Measurements from ENCODE around the gene SHTN1.

SHTN1 gene

GRCh38 chr10:116917481-116917880 is 87.5 kb downstream of the SHTN1 start:
- no peaks in the 10 kb centered on the region for H3K9me3 ChIP-seq (ENCODE audit: control insufficient read depth, insufficient read depth, low read length)
- H3K36me3 ChIP-seq (ENCODE audit: insufficient read depth, low read length) = peaks cover 11% of the 10 kb centered on the region
- no peaks in the 10 kb centered on the region for H3K4me1 ChIP-seq (ENCODE audit: insufficient read depth, low read length)
- H3K9ac ChIP-seq (ENCODE audit: low read depth, low read length) = no peak overlapping the region

DNA sequence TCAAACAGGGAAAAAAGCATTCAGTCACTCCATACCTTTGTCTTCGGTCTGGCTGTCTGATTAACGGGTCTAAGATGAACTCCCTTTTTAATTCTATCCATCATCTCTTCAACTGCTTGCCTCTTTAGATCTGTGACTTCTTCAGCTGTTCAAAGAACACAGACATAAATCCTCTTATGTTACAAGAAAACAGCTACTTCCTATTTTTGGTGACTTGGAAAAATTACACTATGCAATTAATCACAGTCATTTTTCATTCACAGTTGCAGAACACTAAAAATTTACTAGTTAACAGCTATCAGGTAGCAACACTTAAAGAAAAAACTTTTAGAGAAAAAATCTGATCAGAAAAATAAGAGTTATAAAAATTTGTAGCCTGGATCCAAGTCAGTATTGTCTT is 89.6 kb downstream of the SHTN1 start:
- H3K9ac ChIP-seq (ENCODE audit: low read depth, low read length) = no peak overlapping the region
- no peaks in the 10 kb centered on the region for H3K4me1 ChIP-seq (ENCODE audit: insufficient read depth, low read length)
- no peaks in the 10 kb centered on the region for H3K9me3 ChIP-seq (ENCODE audit: control insufficient read depth, insufficient read depth, low read length)
- peaks cover 11% of the 10 kb centered on the region; the same call in 1 of the 2 replicates for H3K36me3 ChIP-seq (ENCODE audit: insufficient read depth, low read length)

GRCh38 chr10:116913695-116914094 is 91.3 kb downstream of the SHTN1 start:
- Histone ChIP-seq H3K4me1 (ENCODE audit: insufficient read depth, low read length) (no peaks in the 10 kb centered on the region), H3K36me3 (ENCODE audit: insufficient read depth, low read length) (peaks cover 11% of the 10 kb centered on the region), H3K9me3 (ENCODE audit: control insufficient read depth, insufficient read depth, low read length) (no peaks in the 10 kb centered on the region), H3K9ac (ENCODE audit: low read depth, low read length) (no peak overlapping the region)

DNA sequence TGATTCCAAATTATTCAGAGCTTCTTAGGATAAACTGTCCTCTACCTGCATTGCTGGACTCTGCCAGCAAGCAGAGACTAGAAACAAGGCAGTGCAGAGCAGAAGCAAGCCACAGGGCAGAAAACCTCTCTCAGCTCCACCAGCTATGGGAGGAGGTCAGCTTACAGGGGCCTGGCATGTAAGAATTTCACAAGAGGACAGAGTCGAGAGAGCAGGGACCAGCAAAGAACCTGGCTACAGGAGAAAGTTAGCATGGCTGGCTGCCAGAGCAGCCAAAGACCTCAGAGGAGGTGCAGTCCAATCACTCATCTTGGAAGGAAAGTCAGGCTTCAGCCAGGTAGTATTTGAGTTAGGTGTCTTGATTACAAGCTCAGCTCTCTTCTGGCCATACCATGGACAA is 92.8 kb downstream of the SHTN1 start:
- Histone ChIP-seq H3K36me3 (ENCODE audit: insufficient read depth, low read length) (peaks cover 11% of the 10 kb centered on the region), H3K9me3 (ENCODE audit: control insufficient read depth, insufficient read depth, low read length) (no peaks in the 10 kb centered on the region), H3K9ac (ENCODE audit: low read depth, low read length) (no peak overlapping the region), H3K4me1 (ENCODE audit: insufficient read depth, low read length) (no peaks in the 10 kb centered on the region)

- Histone ChIP-seq H3K36me3 (ENCODE audit: insufficient read depth, low read length) (peaks cover 11% of the 10 kb centered on the region), H3K9me3 (ENCODE audit: control insufficient read depth, insufficient read depth, low read length) (no peaks in the 10 kb centered on the region), H3K4me1 (ENCODE audit: insufficient read depth, low read length) (no peaks in the 10 kb centered on the region), H3K9ac (ENCODE audit: low read depth, low read length) (no peak overlapping the region)
Measured at GRCh38 chr10:116910910-116911309, 94.1 kb downstream of the SHTN1 start.

DNA sequence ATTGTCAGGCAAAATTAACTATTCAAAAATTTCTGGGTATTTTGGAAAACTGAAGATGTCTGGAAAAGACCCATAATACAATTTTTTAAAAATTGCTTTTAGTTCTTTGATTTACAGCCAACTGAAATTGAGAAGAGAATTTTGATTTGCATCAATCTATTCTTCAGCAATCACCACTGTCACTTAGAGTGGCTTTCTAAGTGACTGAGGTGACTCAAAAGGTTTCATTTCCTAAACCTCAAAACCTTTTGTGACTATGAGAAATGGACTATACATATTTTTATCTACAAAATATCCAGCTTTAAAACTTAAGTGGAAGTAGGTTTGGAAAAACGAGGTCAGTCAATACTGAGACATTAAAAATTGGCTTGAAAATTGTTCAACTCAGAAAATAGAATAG is 95.7 kb downstream of the SHTN1 start:
- Histone ChIP-seq H3K4me1 (ENCODE audit: insufficient read depth, low read length) (no peaks in the 10 kb centered on the region), H3K36me3 (ENCODE audit: insufficient read depth, low read length) (peaks cover 7% of the 10 kb centered on the region), H3K9ac (ENCODE audit: low read depth, low read length) (no peak overlapping the region), H3K9me3 (ENCODE audit: control insufficient read depth, insufficient read depth, low read length) (no peaks in the 10 kb centered on the region)

DNA sequence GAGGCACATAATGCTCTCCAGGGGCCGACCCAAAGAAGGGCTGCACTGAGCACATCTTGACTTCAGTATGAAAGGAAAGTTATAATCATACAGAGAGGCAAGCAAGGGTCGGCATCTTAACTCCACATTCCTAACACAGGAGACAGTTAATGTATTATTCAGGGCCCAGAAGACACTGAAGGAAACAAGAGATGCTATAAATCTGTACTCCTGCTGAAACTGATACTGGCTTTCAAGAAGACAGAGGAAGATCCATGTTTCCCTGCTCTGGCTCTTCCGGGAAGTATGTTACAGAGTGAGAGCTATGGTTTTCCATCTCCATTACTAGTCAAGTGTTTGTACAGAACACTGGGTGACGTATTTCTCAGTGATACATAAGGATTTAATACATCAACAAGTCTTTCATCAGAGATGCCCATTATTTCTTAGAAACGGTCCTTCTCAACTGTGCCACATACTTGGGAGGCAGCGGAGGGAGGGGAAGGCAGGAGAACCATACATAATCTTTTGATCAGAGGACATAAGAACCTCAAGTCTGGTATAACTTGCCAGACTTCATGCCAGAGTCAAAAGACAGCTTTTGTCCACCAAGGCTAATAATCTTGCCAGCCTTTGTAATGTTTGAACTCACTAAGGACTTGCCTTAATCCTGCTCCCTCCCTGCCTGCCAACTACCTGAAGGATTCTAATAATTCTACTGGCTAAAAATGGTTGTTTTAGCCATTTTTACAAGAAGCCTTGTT is 97.6 kb downstream of the SHTN1 start:
- Histone ChIP-seq H3K9ac (ENCODE audit: low read depth, low read length) (no peak overlapping the region), H3K36me3 (ENCODE audit: insufficient read depth, low read length) (no peaks in the 10 kb centered on the region; the same call in 1 of the 2 replicates), H3K4me1 (ENCODE audit: insufficient read depth, low read length) (no peaks in the 10 kb centered on the region), H3K9me3 (ENCODE audit: control insufficient read depth, insufficient read depth, low read length) (no peaks in the 10 kb centered on the region)

DNA sequence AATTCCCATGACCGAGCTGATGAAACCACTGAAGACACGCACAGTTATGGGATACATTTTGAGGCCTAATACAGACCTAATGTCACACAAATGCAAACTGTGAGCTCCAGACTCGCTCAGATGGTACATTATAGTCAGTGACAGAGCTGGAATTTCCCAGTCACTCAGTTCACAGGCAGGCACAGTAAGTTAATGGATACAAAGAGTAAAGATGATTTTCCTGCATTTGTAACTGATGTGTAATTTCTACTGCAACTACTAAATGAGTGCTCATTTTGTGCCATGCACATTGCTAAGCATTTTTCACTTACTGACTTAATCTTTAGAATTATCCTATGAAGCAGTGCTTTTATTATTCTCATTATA is 99.2 kb downstream of the SHTN1 start:
- no peak overlapping the region for H3K9ac ChIP-seq (ENCODE audit: low read depth, low read length)
- no peaks in the 10 kb centered on the region for H3K9me3 ChIP-seq (ENCODE audit: control insufficient read depth, insufficient read depth, low read length)
- H3K36me3 ChIP-seq (ENCODE audit: insufficient read depth, low read length) = peaks cover 7% of the 10 kb centered on the region; the same call in 1 of the 2 replicates
- H3K4me1 ChIP-seq (ENCODE audit: insufficient read depth, low read length) = no peaks in the 10 kb centered on the region

DNA sequence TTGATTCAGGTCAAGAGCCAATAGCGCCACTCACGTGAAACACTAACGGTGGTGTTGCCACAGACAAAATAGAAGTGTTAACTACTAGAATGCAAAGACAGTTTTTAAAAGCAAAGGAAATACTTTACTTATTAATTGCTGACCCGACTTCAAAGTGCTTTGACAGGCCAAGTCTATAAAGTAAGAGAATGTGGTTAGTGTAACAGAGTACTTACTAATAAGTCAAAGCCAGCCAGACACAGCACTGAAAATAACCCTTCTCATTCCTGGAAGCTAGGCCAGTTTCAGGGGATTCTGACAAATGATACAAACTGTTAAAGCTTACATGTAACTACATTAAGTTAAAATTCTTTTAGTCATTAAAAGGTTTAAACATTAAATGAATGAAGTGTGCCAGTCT is 105.4 kb downstream of the SHTN1 start:
- Histone ChIP-seq H3K4me1 (ENCODE audit: insufficient read depth, low read length) (no peaks in the 10 kb centered on the region), H3K36me3 (ENCODE audit: insufficient read depth, low read length) (peaks cover 7% of the 10 kb centered on the region; the same call in 1 of the 2 replicates), H3K9ac (ENCODE audit: low read depth, low read length) (no peak overlapping the region), H3K9me3 (ENCODE audit: control insufficient read depth, insufficient read depth, low read length) (no peaks in the 10 kb centered on the region)

GRCh38 chr10:116893686-116894037 is 111.3 kb downstream of the SHTN1 start:
- Histone ChIP-seq H3K9me3 (ENCODE audit: control insufficient read depth, insufficient read depth, low read length) (no peaks in the 10 kb centered on the region), H3K9ac (ENCODE audit: low read depth, low read length) (no peak overlapping the region), H3K4me1 (ENCODE audit: insufficient read depth, low read length) (peaks cover 24% of the 10 kb centered on the region), H3K36me3 (ENCODE audit: insufficient read depth, low read length) (no peaks in the 10 kb centered on the region)

DNA sequence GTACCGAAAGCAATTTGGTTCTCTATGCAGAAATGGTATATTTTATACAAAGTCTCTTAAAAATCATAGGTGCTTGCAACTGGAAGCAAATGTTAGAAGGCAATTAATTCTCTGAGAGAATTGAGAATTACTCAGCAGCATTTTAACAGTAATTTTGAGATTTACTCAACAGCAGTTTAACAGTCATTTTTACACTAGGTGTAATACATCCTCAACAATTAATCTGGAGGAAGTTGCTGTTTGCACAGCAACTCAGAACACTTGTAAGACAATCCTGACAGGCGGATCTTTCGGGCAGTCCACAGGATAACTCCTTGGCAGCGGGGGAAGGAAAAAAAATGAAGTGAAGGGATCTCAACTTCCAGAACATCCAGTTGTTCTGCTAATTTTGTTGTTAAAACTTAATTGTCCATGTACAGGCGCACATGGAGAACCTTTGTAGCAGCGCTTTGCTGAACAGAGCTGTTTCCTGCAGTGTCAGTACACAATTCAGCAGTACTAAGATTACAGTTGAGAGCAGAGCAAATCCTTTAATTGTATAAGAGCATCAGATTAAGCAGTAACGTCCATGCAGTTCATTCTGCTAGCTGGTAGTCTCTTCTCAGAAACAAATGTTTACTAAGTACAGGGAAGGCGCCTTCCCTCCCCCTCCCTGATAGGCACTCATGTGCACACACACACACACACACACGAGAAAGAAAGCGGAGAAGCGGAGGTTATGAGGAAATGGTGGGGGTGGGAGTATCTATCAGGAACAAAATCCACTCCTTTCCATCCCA is 111.9 kb downstream of the SHTN1 start:
- Histone ChIP-seq H3K4me1 (ENCODE audit: insufficient read depth, low read length) (peaks cover 28% of the 10 kb centered on the region), H3K9ac (ENCODE audit: low read depth, low read length) (no peak overlapping the region), H3K36me3 (ENCODE audit: insufficient read depth, low read length) (no peaks in the 10 kb centered on the region), H3K9me3 (ENCODE audit: control insufficient read depth, insufficient read depth, low read length) (no peaks in the 10 kb centered on the region)

DNA sequence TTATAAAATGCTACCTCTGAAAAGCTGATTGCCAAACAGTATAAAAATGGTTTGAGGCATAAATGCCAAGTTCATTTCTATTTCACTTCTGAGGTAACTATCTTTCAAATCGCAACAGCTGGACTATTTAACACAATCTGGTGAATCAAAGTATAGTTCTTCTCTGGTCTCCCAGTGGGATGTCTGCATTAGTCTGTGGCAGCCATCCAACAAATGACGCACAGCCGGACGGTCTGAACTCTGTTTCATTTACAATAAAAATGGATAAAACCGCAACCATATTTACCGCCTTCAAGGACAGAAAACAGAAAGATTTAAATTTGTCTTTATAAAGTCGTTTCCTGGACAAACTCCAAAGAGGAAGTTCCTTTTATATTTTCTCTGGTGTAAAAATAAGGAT is 113.8 kb downstream of the SHTN1 start:
- Histone ChIP-seq H3K4me1 (ENCODE audit: insufficient read depth, low read length) (peaks cover 45% of the 10 kb centered on the region), H3K9me3 (ENCODE audit: control insufficient read depth, insufficient read depth, low read length) (no peaks in the 10 kb centered on the region), H3K36me3 (ENCODE audit: insufficient read depth, low read length) (no peaks in the 10 kb centered on the region), H3K9ac (ENCODE audit: low read depth, low read length) (no peak overlapping the region)

GRCh38 chr10:116889066-116889465 is 115.9 kb downstream of the SHTN1 start:
- Histone ChIP-seq H3K9me3 (ENCODE audit: control insufficient read depth, insufficient read depth, low read length) (no peaks in the 10 kb centered on the region), H3K36me3 (ENCODE audit: insufficient read depth, low read length) (no peaks in the 10 kb centered on the region; the same call in 1 of the 2 replicates), H3K9ac (ENCODE audit: low read depth, low read length) (no peak overlapping the region; the same call in 1 of the 2 replicates), H3K4me1 (ENCODE audit: insufficient read depth, low read length) (peaks cover 45% of the 10 kb centered on the region)

- Histone ChIP-seq H3K9ac (ENCODE audit: low read depth, low read length) (no peak overlapping the region; the same call in 1 of the 2 replicates), H3K4me1 (ENCODE audit: insufficient read depth, low read length) (peaks cover 41% of the 10 kb centered on the region), H3K9me3 (ENCODE audit: control insufficient read depth, insufficient read depth, low read length) (no peaks in the 10 kb centered on the region), H3K36me3 (ENCODE audit: insufficient read depth, low read length) (no peaks in the 10 kb centered on the region; the same call in 1 of the 2 replicates)
Measured at GRCh38 chr10:116888380-116889055, 116.5 kb downstream of the SHTN1 start.

Measured in ES-I3 (cell line).